Parathyroid adenoma (tissue), 2 donors: ENCODE measurements around the gene IL5RA.

Experiments
- H2AFZ ChIP-seq: fragments of 300-600 bp; sonication (generic); one replicate; pipeline ENCODE4 v1.7.0; 2017; ENCODE audit warnings: antibody characterized with exemption, mild to moderate bottlenecking
- H3K27ac ChIP-seq: fragments of 300-600 bp; sonication (generic); one replicate; pipeline ENCODE4 v1.7.0; 2017
- H3K27me3 ChIP-seq: fragments of 300-600 bp; sonication (generic); one replicate; pipeline ENCODE4 v1.7.0; 2017; ENCODE audit warnings: low read length; ENCODE audit not compliant: control insufficient read depth, insufficient read depth
- H3K36me3 ChIP-seq: fragments of 300-600 bp; sonication (generic); one replicate; pipeline ENCODE4 v1.7.0; 2017; ENCODE audit warnings: low read length; ENCODE audit not compliant: control insufficient read depth, insufficient read depth
- H3K4me1 ChIP-seq: fragments of 300-600 bp; sonication (generic); one replicate; pipeline ENCODE4 v1.7.0; 2017; ENCODE audit warnings: control low read depth
- H3K4me2 ChIP-seq: fragments of 300-600 bp; sonication (generic); one replicate; pipeline ENCODE4 v1.7.0; 2017; ENCODE audit warnings: low read length
- H3K4me3 ChIP-seq: fragments of 300-600 bp; sonication (generic); one replicate; pipeline ENCODE4 v1.7.0; 2017; ENCODE audit warnings: low read depth, low read length
- H3K79me2 ChIP-seq: fragments of 300-600 bp; sonication (generic); one replicate; pipeline ENCODE4 v1.7.0; 2017; ENCODE audit warnings: control low read depth
- H3K9ac ChIP-seq: fragments of 300-600 bp; sonication (generic); one replicate; pipeline ENCODE4 v1.7.0; 2017; ENCODE audit warnings: mild to moderate bottlenecking
- H3K9me3 ChIP-seq: fragments of 300-600 bp; sonication (generic); one replicate; pipeline ENCODE4 v1.7.0; 2017; ENCODE audit warnings: low read length; ENCODE audit not compliant: control insufficient read depth
- CTCF ChIP-seq: fragments of 300-600 bp; sonication (generic); IDR thresholded peaks from one replicate; pipeline ENCODE4 v1.7.0; 2017; ENCODE audit warnings: antibody characterized with exemption, mild to moderate bottlenecking
- donor health status: primary hyperparathyroidism.

IL5RA gene

GRCh38 chr3:3065876-3066275 is 44.3 kb downstream of the IL5RA start:
- no peaks in the 10 kb centered on the region for H3K4me1 ChIP-seq
- H3K27ac ChIP-seq, result no peak overlapping the region
- no peaks in the 10 kb centered on the region for H3K27me3 ChIP-seq
- H3K36me3 ChIP-seq, result no peaks in the 10 kb centered on the region
- H3K9me3 ChIP-seq, result no peaks in the 10 kb centered on the region
- H3K9ac ChIP-seq, result no peak overlapping the region
- H3K79me2 ChIP-seq, result no peaks in the 10 kb centered on the region
- H3K4me3 ChIP-seq, result no peak overlapping the region
- no peak overlapping the region for H3K4me2 ChIP-seq
- no peak overlapping the region for H2AFZ ChIP-seq
- no peak for TF ChIP-seq CTCF

- Histone ChIP-seq H2AFZ (no peak overlapping the region), H3K9me3 (no peaks in the 10 kb centered on the region), H3K36me3 (no peaks in the 10 kb centered on the region), H3K27me3 (no peaks in the 10 kb centered on the region), H3K9ac (no peak overlapping the region), H3K4me2 (no peak overlapping the region), H3K27ac (no peak overlapping the region), H3K79me2 (no peaks in the 10 kb centered on the region), H3K4me1 (no peaks in the 10 kb centered on the region), H3K4me3 (no peak overlapping the region)
- no peak for TF ChIP-seq CTCF
These were observed 45.9 kb downstream of the IL5RA start for GRCh38 chr3:3064297-3064696.

- Histone ChIP-seq H3K9me3 (no peaks in the 10 kb centered on the region), H3K4me3 (no peak overlapping the region), H3K36me3 (no peaks in the 10 kb centered on the region), H3K79me2 (no peaks in the 10 kb centered on the region), H3K27ac (no peak overlapping the region), H3K9ac (no peak overlapping the region), H3K4me2 (no peak overlapping the region), H3K4me1 (no peaks in the 10 kb centered on the region), H2AFZ (no peak overlapping the region), H3K27me3 (no peaks in the 10 kb centered on the region)
- TF ChIP-seq CTCF, result no peak
These were observed 50.5 kb downstream of the IL5RA start for GRCh38 chr3:3059645-3060044.

GRCh38 chr3:3053974-3054373 is 56.2 kb downstream of the IL5RA start:
- H3K79me2 ChIP-seq, result no peaks in the 10 kb centered on the region
- no peaks in the 10 kb centered on the region for H3K9me3 ChIP-seq
- H3K9ac ChIP-seq, result no peak overlapping the region
- TF ChIP-seq CTCF, result no peak
- H3K27me3 ChIP-seq, result no peaks in the 10 kb centered on the region
- H3K36me3 ChIP-seq, result no peaks in the 10 kb centered on the region
- no peak overlapping the region for H2AFZ ChIP-seq
- no peak overlapping the region for H3K4me2 ChIP-seq
- no peak overlapping the region for H3K27ac ChIP-seq
- H3K4me1 ChIP-seq, result no peaks in the 10 kb centered on the region
- no peak overlapping the region for H3K4me3 ChIP-seq

- no peak overlapping the region for H3K27ac ChIP-seq
- H3K4me2 ChIP-seq, result no peak overlapping the region
- no peaks in the 10 kb centered on the region for H3K36me3 ChIP-seq
- no peak overlapping the region for H3K4me3 ChIP-seq
- no peak overlapping the region for H2AFZ ChIP-seq
- no peaks in the 10 kb centered on the region for H3K27me3 ChIP-seq
- H3K4me1 ChIP-seq, result no peaks in the 10 kb centered on the region
- no peaks in the 10 kb centered on the region for H3K9me3 ChIP-seq
- H3K9ac ChIP-seq, result no peak overlapping the region
- no peaks in the 10 kb centered on the region for H3K79me2 ChIP-seq
- TF ChIP-seq CTCF, result no peak
These were observed 71.8 kb downstream of the IL5RA start for GRCh38 chr3:3038201-3038991.
